HuH-7.5 (cell line): ENCODE measurements around the gene ITFG2.
"Not testable (repeated sequence)": the region's sequence is repeated elsewhere in the genome, so short reads cannot be mapped to it uniquely, and the experiment has no call there.

Experiments
- DNase-seq: peaks from one replicate; pipeline ENCODE4 v3.0.0; 2011; ENCODE audit warnings: low spot score

Gene ITFG2

GRCh38 chr12:2812290-2813213 lies at the start of gene ITFG2:
TSS of gene ITFG2 (plus strand) at chr12:2812668. CDS start at chr12:2812761, 93 bp downstream.
- DNase-seq, result peak; percentile 89

GRCh38 chr12:2764398-2764797 lies 48.1 kb upstream of the ITFG2 start:
- no peak for DNase-seq

- no peak for DNase-seq
These were observed 47.4 kb upstream of the ITFG2 start for GRCh38 chr12:2765052-2765451.

- no peak for DNase-seq
These were observed 46.9 kb upstream of the ITFG2 start for GRCh38 chr12:2765608-2766007.

- no peak for DNase-seq
These were observed 44.1 kb upstream of the ITFG2 start for GRCh38 chr12:2768224-2768961.

- no peak for DNase-seq
These were observed 42.5 kb upstream of the ITFG2 start for GRCh38 chr12:2769866-2770533.

- not testable (repeated sequence) for DNase-seq
These were observed 41.9 kb upstream of the ITFG2 start for GRCh38 chr12:2770544-2770943.

GRCh38 chr12:2772370-2772769 lies 40.1 kb upstream of the ITFG2 start:
- no peak for DNase-seq

GRCh38 chr12:2773199-2773875 lies 39.1 kb upstream of the ITFG2 start:
- no peak for DNase-seq

- no peak for DNase-seq
These were observed 37.0 kb upstream of the ITFG2 start for GRCh38 chr12:2775431-2775830.

- no peak for DNase-seq
These were observed 36.2 kb upstream of the ITFG2 start for GRCh38 chr12:2776129-2776806.

- no peak for DNase-seq
These were observed 33.2 kb upstream of the ITFG2 start for GRCh38 chr12:2779281-2779680.

- DNase-seq, result peak; percentile 63
These were observed 28.4 kb upstream of the ITFG2 start for GRCh38 chr12:2783936-2784600.

- no peak for DNase-seq
These were observed 27.5 kb upstream of the ITFG2 start for GRCh38 chr12:2785017-2785416.

GRCh38 chr12:2791089-2791488 lies 21.4 kb upstream of the ITFG2 start:
- DNase-seq, result no peak

GRCh38 chr12:2792671-2793500 lies 19.6 kb upstream of the ITFG2 start:
- no peak for DNase-seq

GRCh38 chr12:2793561-2793960 lies 18.9 kb upstream of the ITFG2 start:
- DNase-seq, result no peak

GRCh38 chr12:2794191-2794735 lies 18.2 kb upstream of the ITFG2 start:
- peak; percentile 39 for DNase-seq

GRCh38 chr12:2794736-2795289 lies 17.7 kb upstream of the ITFG2 start, which contains the start of gene FKBP4:
TSS of gene FKBP4 (plus strand) at chr12:2794970. CDS start at chr12:2795140, 170 bp downstream.
- DNase-seq, result peak; percentile 97
